Head of caudate nucleus (tissue), 42 donors: Measurements from ENCODE around the gene UBTFL1.
A peak's percentile ranks its signal among the peaks of the same experiment; 100 is the strongest.
"Not testable (repeated sequence)": the region's sequence is repeated elsewhere in the genome, so short reads cannot be mapped to it uniquely, and the experiment has no call there.

Source experiments
- DNase-seq, 42 donors: peaks; one replicate each; pipeline versions ENCODE4 v3.0.0 to v3.0.0-alpha.2; 2020 to 2021; ENCODE audit warnings: mixed read lengths in 7 of 42
- intact Hi-C: fragments of 100-400 bp; cut with DNase I; formaldehyde crosslinking; loops from one replicate; pipeline ENCODE4 v1.15.0; 2022

Gene UBTFL1

GRCh38 chr11:90085650-90086049 lies at the start of gene UBTFL1:
Gene UBTFL1, plus strand, starts transcription at chr11:90085950. Its CDS starts 0 bp downstream, at chr11:90085950.
- DNase-seq, intact Hi-C loops: not testable (repeated sequence)

- intact Hi-C loops = not testable (repeated sequence)
- peak in 1 of 42 donors; percentile 1 for DNase-seq
These were observed 34.0 kb upstream of the UBTFL1 start for GRCh38 chr11:90051591-90052209.

- intact Hi-C loops = not testable (repeated sequence)
- peak in 37 of 42 donors; percentile 1 to 79 (median 38) for DNase-seq
These were observed 33.4 kb upstream of the UBTFL1 start for GRCh38 chr11:90052311-90052710.

- intact Hi-C loops, DNase-seq: not testable (repeated sequence)
These were observed 32.2 kb upstream of the UBTFL1 start for GRCh38 chr11:90053545-90053944.

GRCh38 chr11:90088731-90089130 lies 3.0 kb downstream of the UBTFL1 start:
- intact Hi-C loops, DNase-seq: not testable (repeated sequence)

GRCh38 chr11:90095230-90095924 lies 9.6 kb downstream of the UBTFL1 start:
- DNase-seq, intact Hi-C loops: not testable (repeated sequence)

- intact Hi-C loops = not testable (repeated sequence)
These were observed 12.5 kb downstream of the UBTFL1 start for GRCh38 chr11:90098261-90098660.

GRCh38 chr11:90100431-90100830 lies 14.7 kb downstream of the UBTFL1 start:
- intact Hi-C loops = no loop called here
- DNase-seq = no peak

More at GRCh38 chr11:90098261-90098660, 12.5 kb downstream of the UBTFL1 start:
- peak in 37 of 42 donors; percentile 7 to 76 (median 32) for DNase-seq

GRCh38 chr11:90113541-90113940 lies 27.8 kb downstream of the UBTFL1 start:
- no peak for DNase-seq

GRCh38 chr11:90120191-90120590 lies 34.4 kb downstream of the UBTFL1 start:
- intact Hi-C loops = no loop called here
- DNase-seq = no peak

More at GRCh38 chr11:90113541-90113940, 27.8 kb downstream of the UBTFL1 start:
- intact Hi-C loops = no loop called here

GRCh38 chr11:90124371-90124770 lies 38.6 kb downstream of the UBTFL1 start:
- intact Hi-C loops = no loop called here
- DNase-seq = no peak

GRCh38 chr11:90124946-90125345 lies 39.2 kb downstream of the UBTFL1 start:
- no peak for DNase-seq
- intact Hi-C loops = no loop called here

GRCh38 chr11:90133560-90134477 lies 48.1 kb downstream of the UBTFL1 start:
- intact Hi-C loops = no loop called here
- DNase-seq = no peak

- DNase-seq = peak; percentile 33 to 84 (median 66)
- intact Hi-C loops = no loop called here
These were observed 48.8 kb downstream of the UBTFL1 start, which contains the start of gene NAALAD2 for GRCh38 chr11:90134478-90135003. Gene NAALAD2, plus strand, starts transcription at chr11:90134663. Its CDS starts 96 bp downstream, at chr11:90134759.

- intact Hi-C loops = no loop called here
- no peak for DNase-seq
These were observed 49.3 kb downstream of the UBTFL1 start for GRCh38 chr11:90135016-90135415.
